Limb (tissue), 2 donors: ENCODE measurements around the gene AGPAT4.

Source experiments
- DNase-seq, 2 donors: peaks; one replicate each; pipeline ENCODE4 v3.0.0-alpha.2; 2016; ENCODE audit errors: extremely low spot score in 2 of 2

AGPAT4 gene

GRCh38 chr6:161255518-161255917, 18.3 kb downstream of the AGPAT4 start:
- DNase-seq = no peak

GRCh38 chr6:161254464-161255253, 19.2 kb downstream of the AGPAT4 start:
- DNase-seq = no peak

GRCh38 chr6:161254126-161254463, 19.8 kb downstream of the AGPAT4 start:
- no peak for DNase-seq

GRCh38 chr6:161251345-161251744, 22.5 kb downstream of the AGPAT4 start:
- no peak for DNase-seq

- DNase-seq = no peak
Measured at GRCh38 chr6:161249327-161249726, 24.5 kb downstream of the AGPAT4 start.

- DNase-seq = no peak
Measured at GRCh38 chr6:161246725-161247124, 27.1 kb downstream of the AGPAT4 start.

- DNase-seq = no peak
Measured at GRCh38 chr6:161245363-161245762, 28.5 kb downstream of the AGPAT4 start.

- DNase-seq = no peak
Measured at GRCh38 chr6:161244725-161245124, 29.1 kb downstream of the AGPAT4 start.

- DNase-seq = peak in 1 of 2 donors; percentile 54
Measured at GRCh38 chr6:161242779-161243693, 30.8 kb downstream of the AGPAT4 start.

GRCh38 chr6:161242113-161242512, 31.7 kb downstream of the AGPAT4 start:
- no peak for DNase-seq

GRCh38 chr6:161239001-161239400, 34.9 kb downstream of the AGPAT4 start:
- no peak for DNase-seq

- DNase-seq = no peak
Measured at GRCh38 chr6:161238500-161238899, 35.4 kb downstream of the AGPAT4 start.

- no peak for DNase-seq
Measured at GRCh38 chr6:161238081-161238480, 35.8 kb downstream of the AGPAT4 start.

- no peak for DNase-seq
Measured at GRCh38 chr6:161237176-161237575, 36.7 kb downstream of the AGPAT4 start.

GRCh38 chr6:161235776-161236633, 37.9 kb downstream of the AGPAT4 start:
- no peak for DNase-seq

GRCh38 chr6:161233986-161234661, 39.7 kb downstream of the AGPAT4 start:
- peak in 1 of 2 donors; percentile 40 for DNase-seq

GRCh38 chr6:161232467-161232866, 41.4 kb downstream of the AGPAT4 start:
- DNase-seq = no peak

- no peak for DNase-seq
Measured at GRCh38 chr6:161232010-161232409, 41.9 kb downstream of the AGPAT4 start.

GRCh38 chr6:161230339-161230738, 43.5 kb downstream of the AGPAT4 start:
- no peak for DNase-seq

- DNase-seq = no peak
Measured at GRCh38 chr6:161228921-161229591, 44.8 kb downstream of the AGPAT4 start.
